A549 (cell line): ENCODE measurements around the gene BCAS3. TPM values are rescaled to one million over a fixed set of nuclear protein-coding genes. Genes with fewer than 3 reads are reported as not detected.

ENCODE experiments used
- ATAC-seq, 2 experiments: fragments of 200-7000 bp in 1 of 2; fragments of >200 bp in 1 of 2; cut with Nextera tagmentation in 1 of 2; cut with Tn5 transposase in 1 of 2; 3 replicates each; pipeline versions ENCODE4 v1.8.0 to v1.9.1; 2018 to 2020; ENCODE audit warnings: mild to moderate bottlenecking in 1 of 2, moderate library complexity in 1 of 2
- CTCF ChIA-PET: fragments of 300-600 bp; sonication (Branson Sonifier 250); formaldehyde crosslinking; extraction: SDS; loops from one replicate; lab custom pipeline; 2021; ENCODE audit warnings: antibody characterized with exemption, inconsistent platforms; lab: Yijun Ruan, JAX
- POLR2A ChIA-PET: fragments of 350-600 bp; formaldehyde crosslinking; extraction: SDS; loops from one replicate; lab custom pipeline; 2021; ENCODE audit warnings: antibody characterized with exemption, inconsistent platforms; lab: Yijun Ruan, JAX
- DNase-seq, 2 experiments: peaks; one replicate each; pipeline versions ENCODE4 v3.0.0 to v3.0.0-alpha.2; 2011 to 2016; ENCODE audit warnings: low read depth in 1 of 2, low spot score in 1 of 2
- FAIRE-seq: peaks from 2 replicates; lab custom pipeline; 2011; peaks lifted over from hg19 to GRCh38; lab: Jason Lieb, UNC
- H3K27ac ChIP-seq, 2 experiments: fragments of >200 bp; sonication (Bioruptor Twin); formaldehyde crosslinking; 3 replicates each; pipeline ENCODE4 v1.5.1; 2016 to 2017
- H3K4me1 ChIP-seq: fragments of >200 bp; sonication (Bioruptor Twin); formaldehyde crosslinking; 3 replicates; pipeline ENCODE4 v1.6.1; 2016
- H3K4me2 ChIP-seq: fragments of >200 bp; sonication (Bioruptor Twin); formaldehyde crosslinking; 3 replicates; pipeline ENCODE4 v1.6.1; 2016
- H3K4me3 ChIP-seq: fragments of >200 bp; sonication (Bioruptor Twin); formaldehyde crosslinking; 3 replicates; pipeline ENCODE4 v1.5.1; 2016
- H3K9me3 ChIP-seq: fragments of >200 bp; sonication (Bioruptor Twin); formaldehyde crosslinking; 3 replicates; pipeline ENCODE4 v1.6.1; 2016
- BHLHE40 ChIP-seq: IDR thresholded peaks from 2 replicates; pipeline ENCODE4 v1.6.1; 2012; ENCODE audit warnings: low read depth, low read length, inconsistent platforms
- CBX2 ChIP-seq: fragments of 200-600 bp; sonication (generic); IDR thresholded peaks from 2 replicates; pipeline ENCODE4 v1.6.1; 2016; ENCODE audit warnings: low read depth, mild to moderate bottlenecking, borderline replicate concordance
- CBX8 ChIP-seq: fragments of 200-600 bp; sonication (generic); IDR thresholded peaks from 2 replicates; pipeline ENCODE4 v1.6.1; 2016
- CEBPB ChIP-seq, 2 experiments: fragments of >200 bp in 1 of 2; sonication (Bioruptor Twin) in 1 of 2; formaldehyde crosslinking in 1 of 2; IDR thresholded peaks; 2 replicates each; pipeline ENCODE4 v1.6.1; 2012 to 2016
- CHD2 ChIP-seq: fragments of 150-350 bp; IDR thresholded peaks from 2 replicates; pipeline ENCODE4 v1.6.1; 2014; ENCODE audit warnings: low read length; ENCODE audit not compliant: partially characterized antibody
- EHF ChIP-seq: fragments of 250-450 bp; sonication (Bioruptor Pico); IDR thresholded peaks from 2 replicates; pipeline ENCODE4 v1.5.0; 2020; ENCODE audit warnings: mild to moderate bottlenecking
- ELK1 ChIP-seq: fragments of 150-350 bp; IDR thresholded peaks from 2 replicates; pipeline ENCODE4 v1.6.1; 2014; ENCODE audit warnings: low read depth, mild to moderate bottlenecking, low read length
- ESRRA ChIP-seq: fragments of 150-350 bp; IDR thresholded peaks from 2 replicates; pipeline ENCODE4 v1.6.1; 2014; ENCODE audit warnings: mild to moderate bottlenecking, low read length, borderline replicate concordance
- FOSL2 ChIP-seq, 2 experiments: fragments of 450-650 bp in 1 of 2; fragments of >200 bp in 1 of 2; sonication (Bioruptor Twin) in 1 of 2; formaldehyde crosslinking; IDR thresholded peaks; 2 replicates each; pipeline versions ENCODE4 v1.5.0 to v1.6.1; 2016 to 2020; ENCODE audit warnings: mild to moderate bottlenecking in 1 of 2, moderate library complexity in 1 of 2
- HOXA7 ChIP-seq: fragments of 250-450 bp; sonication (Bioruptor Pico); IDR thresholded peaks from 2 replicates; pipeline ENCODE4 v1.5.0; 2020; ENCODE audit warnings: mild to moderate bottlenecking, moderate library complexity
- HOXB13 ChIP-seq: fragments of 250-450 bp; sonication (Bioruptor Pico); IDR thresholded peaks from 2 replicates; pipeline ENCODE4 v1.5.0; 2020; ENCODE audit warnings: low read depth, mild to moderate bottlenecking, moderate library complexity
- HOXB5 ChIP-seq: fragments of 250-450 bp; sonication (Bioruptor Pico); IDR thresholded peaks from 2 replicates; pipeline ENCODE4 v1.5.0; 2020; ENCODE audit warnings: mild to moderate bottlenecking, moderate library complexity
- KDM1A ChIP-seq: fragments of 200-600 bp; sonication (generic); IDR thresholded peaks from 2 replicates; pipeline ENCODE4 v1.6.1; 2016; ENCODE audit warnings: low read depth, mild to moderate bottlenecking
- KDM5A ChIP-seq: fragments of 200-600 bp; sonication (generic); IDR thresholded peaks from 2 replicates; pipeline ENCODE4 v1.6.1; 2016; ENCODE audit warnings: antibody characterized with exemption, mild to moderate bottlenecking
- NFE2L2 ChIP-seq: fragments of 150-350 bp; conservative IDR thresholded peaks from 2 replicates; pipeline ENCODE4 v1.6.1; 2014; ENCODE audit warnings: low read length
- NPAS2 ChIP-seq: fragments of 250-450 bp; sonication (Bioruptor Pico); IDR thresholded peaks from 2 replicates; pipeline ENCODE4 v1.8.0; 2022; ENCODE audit warnings: mild to moderate bottlenecking, moderate library complexity, borderline replicate concordance
- NR3C1 ChIP-seq: fragments of >200 bp; sonication (Bioruptor Twin); formaldehyde crosslinking; IDR thresholded peaks from 3 replicates; pipeline ENCODE4 v1.6.1; 2017
- PBX3 ChIP-seq: IDR thresholded peaks from 2 replicates; pipeline ENCODE4 v1.6.1; 2012
- REST ChIP-seq: fragments of 200-600 bp; sonication (generic); IDR thresholded peaks from 2 replicates; pipeline ENCODE4 v1.6.1; 2016; ENCODE audit warnings: antibody characterized with exemption, mild to moderate bottlenecking, moderate library complexity
- RNF2 ChIP-seq: fragments of 200-600 bp; sonication (generic); IDR thresholded peaks from 2 replicates; pipeline ENCODE4 v1.6.1; 2016; ENCODE audit warnings: low read depth, mild to moderate bottlenecking, antibody characterized with exemption, moderate library complexity, borderline replicate concordance
- SREBF2 ChIP-seq: fragments of 450-650 bp; IDR thresholded peaks from 2 replicates; pipeline ENCODE4 v1.6.1; 2014; ENCODE audit warnings: mild to moderate bottlenecking, moderate library complexity
- TFCP2L1 ChIP-seq: fragments of 250-450 bp; sonication (Bioruptor Pico); IDR thresholded peaks from 2 replicates; pipeline ENCODE4 v1.5.0; 2021; ENCODE audit warnings: mild to moderate bottlenecking
- TP53 ChIP-seq: fragments of 250-450 bp; sonication (Bioruptor Pico); IDR thresholded peaks from 2 replicates; pipeline ENCODE4 v1.5.0; 2021; ENCODE audit warnings: mild to moderate bottlenecking, moderate library complexity
- WGBS: methylation state at CpG from one replicate; pipeline ENCODE4 v1.1.6; 2017; ENCODE audit errors: missing lambda C conversion rate; 5-methylcytosine and 5-hydroxymethylcytosine counted together
- polyA plus RNA-seq, 4 experiments: library from polyadenylated mRNA; depleted of rRNA in 3 of 4; stranded (reverse); fragments of >200 nt; fragmentation: RNase III in 1 of 4; extraction: RNeasy Plus Mini Kit Qiagen cat#74134 plus additional on column Dnase treatment in 1 of 4; gene quantifications; 2 replicates in 3 of 4; 3 replicates in 1 of 4; pipeline ENCODE4 v1.2.3, GENCODE V29; 2011 to 2017

Gene BCAS3
- polyA plus RNA-seq, 2 of the 4 experiments (the other 2 are of a cell fraction): 14.7 to 43.4 TPM

GRCh38 chr17:60819447-60820130, 141.9 kb downstream of the BCAS3 start:
- Histone ChIP-seq H3K4me1 (peaks cover 7% of the 10 kb centered on the region; the same call in 1 of the 3 replicates), H3K27ac (no peak overlapping the region), H3K9me3 (no peaks in the 10 kb centered on the region), H3K4me2 (no peak overlapping the region), H3K4me3 (no peak overlapping the region)
- WGBS: 84% methylated on average over 4 of the region's 4 CpGs
- no peak for DNase-seq
- TF ChIP-seq HOXA7 (no peak), KDM1A (no peak), EHF (CRISPR knock-in tag) (no peak), SREBF2 (no peak), NPAS2 (no peak), PBX3 (no peak), TFCP2L1 (CRISPR knock-in tag) (no peak), HOXB5 (CRISPR knock-in tag) (no peak), HOXB13 (CRISPR knock-in tag) (no peak), CEBPB (IDR thresholded peaks at IDR 0.05) (no peak), NR3C1 (no peak), CBX8 (no peak), ESRRA (no peak), KDM5A (no peak), CBX2 (no peak)
- no peak for FAIRE-seq
- no peak for ATAC-seq
- ChIA-PET POLR2A (no interaction called here), CTCF (interaction anchor here (0.5 kb wide), 1 partner anchor 46 kb away, joined by 3 read pairs; no protein-coding TSS in a partner anchor)

- POLR2A ChIA-PET: no interaction called here
- Histone ChIP-seq H3K4me3 (no peak overlapping the region), H3K9me3 (no peaks in the 10 kb centered on the region), H3K27ac (no peak overlapping the region), H3K4me1 (no peaks in the 10 kb centered on the region), H3K4me2 (no peak overlapping the region)
- CTCF ChIA-PET: no interaction called here
- TF ChIP-seq ELK1 (no peak), CHD2 (no peak), NFE2L2 (no peak), FOSL2 (IDR thresholded peaks at IDR 0.05) (no peak), FOSL2 (CRISPR knock-in tag; IDR thresholded peaks at IDR 0.05) (no peak), SREBF2 (no peak), HOXB13 (CRISPR knock-in tag) (no peak), RNF2 (no peak), HOXB5 (CRISPR knock-in tag) (no peak), TP53 (CRISPR knock-in tag) (no peak), REST (no peak), BHLHE40 (no peak)
- WGBS: 83% methylated on average over 5 of the region's 5 CpGs
- DNase-seq (no peak), FAIRE-seq (no peak), ATAC-seq (no peak)
These were observed 145.9 kb downstream of the BCAS3 start for GRCh38 chr17:60823515-60823914.
